IMR-90 (cell line): Measurements from ENCODE around the gene CD276. TPM values are rescaled to one million over a fixed set of nuclear protein-coding genes. Genes with fewer than 3 reads are reported as not detected.

Source experiments
- ATAC-seq: fragments of 200-7000 bp; cut with Tn5 transposase; 2 replicates; pipeline ENCODE4 v1.9.1; 2020; ENCODE audit warnings: low read depth, mild to moderate bottlenecking, moderate library complexity
- BruUV-seq: library from RNA; stranded (reverse); fragments of 400-500 nt; replicated peaks from 2 replicates; lab custom pipeline; 2021; lab: Mats Ljungman, UMichigan
- CTCF ChIA-PET: fragments of 300-600 bp; formaldehyde crosslinking; extraction: SDS; loops from one replicate; lab custom pipeline; 2021; ENCODE audit warnings: antibody characterized with exemption; lab: Yijun Ruan, JAX
- POLR2A ChIA-PET: fragments of 300-600 bp; sonication (Branson Sonifier 250); formaldehyde crosslinking; loops from one replicate; lab custom pipeline; 2022; ENCODE audit warnings: antibody characterized with exemption; ENCODE audit not compliant: unreplicated experiment; lab: Charles Lee
- DNase-seq: peaks from one replicate; pipeline ENCODE4 v3.0.0; 2013
- H2AFZ ChIP-seq: replicated peaks from 2 replicates; pipeline ENCODE3; 2013; ENCODE audit warnings: low read length, mild to moderate bottlenecking; ENCODE audit not compliant: poor library complexity
- H2AK5ac ChIP-seq: 2 replicates; pipeline ENCODE4 v1.6.1; 2013; ENCODE audit warnings: low read depth, low read length, inconsistent platforms
- H2AK9ac ChIP-seq: replicated peaks from 2 replicates; pipeline ENCODE3; 2013; ENCODE audit warnings: mild to moderate bottlenecking, low read depth, low read length, moderate library complexity; ENCODE audit not compliant: poor library complexity
- H2BK120ac ChIP-seq: 2 replicates; pipeline ENCODE4 v1.6.1; 2013; ENCODE audit warnings: low read depth, low read length, inconsistent platforms
- H2BK15ac ChIP-seq: 3 replicates; pipeline ENCODE4 v1.6.1; 2013; ENCODE audit warnings: low read depth, low read length, inconsistent platforms
- H2BK20ac ChIP-seq: 2 replicates; pipeline ENCODE4 v1.6.1; 2013; ENCODE audit warnings: low read depth, mild to moderate bottlenecking, inconsistent platforms, low read length, moderate library complexity
- H2BK5ac ChIP-seq: 2 replicates; pipeline ENCODE4 v1.6.1; 2013; ENCODE audit warnings: mild to moderate bottlenecking, low read depth, low read length, inconsistent platforms; ENCODE audit not compliant: poor library complexity, severe bottlenecking
- H3K14ac ChIP-seq: replicated peaks from 2 replicates; pipeline ENCODE4 v1.6.1; 2013; ENCODE audit warnings: low read depth, low read length, inconsistent platforms
- H3K18ac ChIP-seq: 2 replicates; pipeline ENCODE4 v1.6.1; 2013; ENCODE audit warnings: low read depth, low read length, control low read depth
- H3K23ac ChIP-seq: 2 replicates; pipeline ENCODE4 v1.6.1; 2013; ENCODE audit warnings: low read depth, low read length, inconsistent platforms
- H3K27ac ChIP-seq: 2 replicates; pipeline ENCODE4 v1.5.1; 2013; ENCODE audit warnings: mild to moderate bottlenecking, control low read depth, low read length; ENCODE audit not compliant: insufficient read depth
- H3K27me3 ChIP-seq: 2 replicates; pipeline ENCODE4 v1.6.1; 2013; ENCODE audit warnings: low read length; ENCODE audit not compliant: control insufficient read depth, insufficient read depth
- H3K36me3 ChIP-seq: 2 replicates; pipeline ENCODE4 v1.6.1; 2013; ENCODE audit warnings: low read length, mixed read lengths; ENCODE audit not compliant: control insufficient read depth, insufficient read depth
- H3K4ac ChIP-seq: 2 replicates; pipeline ENCODE4 v1.6.1; 2013; ENCODE audit warnings: low read depth, low read length, inconsistent platforms
- H3K4me1 ChIP-seq: 2 replicates; pipeline ENCODE4 v1.6.1; 2013; ENCODE audit warnings: low read length, mixed read lengths; ENCODE audit not compliant: control insufficient read depth, insufficient read depth
- H3K4me2 ChIP-seq: 2 replicates; pipeline ENCODE4 v1.6.1; 2013; ENCODE audit warnings: low read depth, mild to moderate bottlenecking, control low read depth, low read length, moderate library complexity
- H3K4me3 ChIP-seq: 2 replicates; pipeline ENCODE4 v1.5.1; 2013; ENCODE audit warnings: low read depth, mild to moderate bottlenecking, control low read depth, low read length, moderate library complexity; ENCODE audit not compliant: insufficient read depth
- H3K56ac ChIP-seq: 2 replicates; pipeline ENCODE4 v1.6.1; 2013; ENCODE audit warnings: low read length, inconsistent platforms; ENCODE audit not compliant: insufficient read depth; ENCODE audit errors: extremely low read depth
- H3K79me1 ChIP-seq, 2 experiments: 2 replicates each; pipeline ENCODE4 v1.6.1; 2013; ENCODE audit warnings: low read length in 2 of 2, inconsistent platforms in 1 of 2, low read depth in 1 of 2
- H3K9ac ChIP-seq: 2 replicates; pipeline ENCODE4 v1.6.1; 2013; ENCODE audit warnings: low read depth, low read length, control low read depth
- H3K9me1 ChIP-seq: 2 replicates; pipeline ENCODE4 v1.6.1; 2013; ENCODE audit warnings: low read length, inconsistent platforms; ENCODE audit not compliant: insufficient read depth
- H3K9me3 ChIP-seq: 2 replicates; pipeline ENCODE4 v1.6.1; 2013; ENCODE audit warnings: low read length; ENCODE audit not compliant: control insufficient read depth, insufficient read depth
- H4K20me1 ChIP-seq: 2 replicates; pipeline ENCODE4 v1.6.1; 2013; ENCODE audit warnings: low read length, inconsistent platforms; ENCODE audit not compliant: insufficient read depth
- H4K5ac ChIP-seq: 2 replicates; pipeline ENCODE4 v1.6.1; 2013; ENCODE audit warnings: mild to moderate bottlenecking, low read depth, low read length, control low read depth
- H4K8ac ChIP-seq, 2 experiments: 2 replicates each; pipeline ENCODE4 v1.6.1; 2013; ENCODE audit warnings: low read depth in 2 of 2, low read length in 2 of 2, control low read depth in 1 of 2, inconsistent platforms in 1 of 2
- H4K91ac ChIP-seq: 2 replicates; pipeline ENCODE4 v1.6.1; 2013; ENCODE audit warnings: low read depth, low read length, inconsistent platforms; ENCODE audit not compliant: insufficient read depth
- MXI1 ChIP-seq: IDR thresholded peaks from 2 replicates; pipeline ENCODE4 v1.6.1; 2012; ENCODE audit warnings: low read depth, mild to moderate bottlenecking, low read length, moderate library complexity, borderline replicate concordance
- WGBS, 2 experiments: methylation state at CpG; one replicate each; pipeline versions ENCODE4 v1.1.5 to v1.1.7; 2013; ENCODE audit warnings: missing lambda C conversion rate in 2 of 2; ENCODE audit not compliant: insufficient read length in 1 of 2; ENCODE audit errors: extremely low coverage in 2 of 2; 5-methylcytosine and 5-hydroxymethylcytosine counted together
- dilution Hi-C: fragments of 300-500 bp; cut with HindIII; formaldehyde crosslinking; loops from one replicate; pipeline ENCODE4 v1.14.3; 2018; ENCODE audit warnings: low sequenced_read_pairs; ENCODE audit not compliant: unreplicated experiment
- in situ Hi-C: fragments of 300-500 bp; cut with MboI; formaldehyde crosslinking; loops from 3 replicates; pipeline ENCODE4 v1.14.3; 2019; ENCODE audit warnings: low sequenced_read_pairs, inconsistent platforms, mixed read lengths
- intact Hi-C: fragments of 100-400 bp; cut with micrococcal nuclease; formaldehyde crosslinking; loops from 2 replicates; pipeline ENCODE4 v1.10.0; 2022
- polyA plus RNA-seq, 3 experiments: library from polyadenylated mRNA; depleted of rRNA; stranded (reverse); fragments of >200 nt; gene quantifications; 2 replicates each; pipeline ENCODE4 v1.2.3, GENCODE V29; 2012; ENCODE audit warnings: low replicate concordance in 1 of 3
- total RNA-seq: library from RNA; depleted of rRNA; stranded (reverse); fragments of >200 nt; gene quantifications from 2 replicates; pipeline ENCODE4 v1.2.3, GENCODE V29; 2012

CD276 gene
- total and polyA plus RNA-seq, 2 of the 4 experiments (the other 2 are of a cell fraction): 30.8 to 149 TPM

GRCh38 chr15:73711526-73711925, 27.3 kb downstream of the CD276 start:
- Histone ChIP-seq H4K8ac (no peak overlapping the region), H3K27ac (no peak overlapping the region), H2AFZ (no peak overlapping the region), H2BK20ac (no peak overlapping the region), H2BK120ac (no peak overlapping the region), H3K14ac (no peak overlapping the region), H3K4me2 (no peak overlapping the region), H3K36me3 (peaks cover 67% of the 10 kb centered on the region), H3K4me3 (no peak overlapping the region), H3K9me1 (peaks cover 5% of the 10 kb centered on the region), H2AK5ac (no peak overlapping the region), H3K79me1 (peaks cover 17 to 29% of the 10 kb centered on the region in 2 experiments), H4K20me1 (peaks cover 21% of the 10 kb centered on the region), H3K9me3 (no peaks in the 10 kb centered on the region), H4K5ac (no peak overlapping the region), H3K56ac (no peak overlapping the region), H3K18ac (no peak overlapping the region), H3K9ac (no peak overlapping the region), H4K91ac (no peak overlapping the region), H3K27me3 (no peaks in the 10 kb centered on the region), H2BK5ac (no peak overlapping the region), H2BK15ac (no peak overlapping the region), H2AK9ac (no peak overlapping the region), H3K23ac (no peak overlapping the region), H3K4me1 (no peaks in the 10 kb centered on the region), H3K4ac (no peak overlapping the region)
- WGBS, 2 experiments: 100% methylated on average over 1 of the region's 4 CpGs; no CpG with 5 or more reads in 1 of the 2 experiments
- dilution Hi-C loops: no loop called here
- ChIA-PET POLR2A (no interaction called here), CTCF (no interaction called here)
- BruUV-seq: no TSS peak
- in situ Hi-C loops: no loop called here
- ATAC-seq: no peak
- no peak for DNase-seq
- TF ChIP-seq MXI1: no peak
- intact Hi-C loops: no loop called here
